Uterus (tissue), 4 donors: ENCODE measurements around the gene APOBEC3G. TPM values are rescaled to one million over a fixed set of nuclear protein-coding genes. Genes with fewer than 3 reads are reported as not detected.
A peak's percentile ranks its signal among the peaks of the same experiment; 100 is the strongest.

Experiments
- DNase-seq, 2 donors: peaks; one replicate each; pipeline ENCODE4 v3.0.0-alpha.2; 2019 to 2020
- H3K27ac ChIP-seq, 2 donors: fragments of 200-600 bp; sonication (generic); 1 replicate in 1 of 2; 2 replicates in 1 of 2; pipeline ENCODE4 v1.5.1; 2016 to 2018
- H3K27me3 ChIP-seq, 2 donors: fragments of 200-600 bp; sonication (generic); one replicate each; pipeline ENCODE4 v1.5.1; 2018 to 2019; ENCODE audit warnings: control low read depth in 1 of 2
- H3K36me3 ChIP-seq, 2 donors: fragments of 200-600 bp; sonication (generic); one replicate each; pipeline ENCODE4 v1.5.1; 2019; ENCODE audit warnings: control low read depth in 1 of 2
- H3K4me1 ChIP-seq, 2 donors: fragments of 200-600 bp; sonication (generic); one replicate each; pipeline ENCODE4 v1.5.1; 2018 to 2019; ENCODE audit warnings: control low read depth in 1 of 2
- H3K4me3 ChIP-seq, 2 donors: fragments of 200-600 bp; sonication (generic); 1 replicate in 1 of 2; 2 replicates in 1 of 2; pipeline ENCODE4 v1.5.1; 2018 to 2019; ENCODE audit warnings: mild to moderate bottlenecking in 1 of 2
- H3K9me3 ChIP-seq, 2 donors: fragments of 200-600 bp; sonication (generic); one replicate each; pipeline ENCODE4 v1.5.1; 2019; ENCODE audit warnings: control low read depth in 1 of 2
- POLR2A ChIP-seq, 2 donors: fragments of 450-650 bp; IDR thresholded peaks; one replicate each; pipeline ENCODE4 v1.6.1; 2016; ENCODE audit warnings: antibody characterized with exemption in 2 of 2, mild to moderate bottlenecking in 1 of 2, moderate library complexity in 1 of 2
- intact Hi-C: fragments of 100-400 bp; cut with DNase I; formaldehyde crosslinking; loops from one replicate; pipeline ENCODE4 v1.15.1; 2023; ENCODE audit warnings: low total_unique reads
- total RNA-seq, 4 donors: library from RNA; depleted of rRNA in 3 of 4; stranded (reverse); fragments of >200 nt in 3 of 4; gene quantifications; one replicate each; pipeline versions ENCODE4 v1.1.0 to v1.2.4, GENCODE V29; 2014 to 2023
- TF ChIP-seq, protein P1 (sequence below), 4 experiments: fragments of 200-600 bp in 2 of 4; fragments of 450-650 bp in 2 of 4; sonication (generic) in 2 of 4; IDR thresholded peaks; one replicate each; pipeline ENCODE4 v1.5.1; 2016 to 2019; ENCODE audit warnings: antibody characterized with exemption in 4 of 4, mild to moderate bottlenecking in 2 of 4, moderate library complexity in 1 of 4
- donor health status: DM: yes; HTN: yes; CAD: no.

The APOBEC3G gene
- total RNA-seq, 4 donors from 2014 or later, result 5.9 to 36.1 (median 21.6) TPM

- no peaks in the 10 kb centered on the region for H3K9me3 ChIP-seq
Measured at GRCh38 chr22:39087881-39088684, 11.0 kb downstream of the APOBEC3G start.

DNA sequence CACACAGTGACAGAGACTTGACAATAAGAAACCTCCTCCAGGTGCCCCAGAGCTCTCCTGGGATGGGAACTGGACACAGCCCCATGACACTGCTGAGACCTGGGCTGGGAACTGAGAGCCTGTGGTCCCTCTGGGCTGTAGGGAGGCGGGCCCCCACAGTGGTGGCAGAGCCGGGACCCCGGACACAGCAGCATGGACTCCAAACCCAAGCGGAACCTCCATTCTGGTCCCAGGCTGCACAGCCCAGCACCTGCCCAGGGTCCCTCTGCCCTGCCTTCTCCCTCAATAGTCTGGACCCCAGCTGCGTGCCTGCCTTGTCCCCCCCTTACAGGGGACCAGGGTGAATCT is 11.6 kb downstream of the APOBEC3G start:
- intact Hi-C loops, result no loop called here
- Histone ChIP-seq H3K9me3 (no peaks in the 10 kb centered on the region), H3K27ac (no peak overlapping the region), H3K36me3 (no peaks in the 10 kb centered on the region), H3K27me3 (no peaks in the 10 kb centered on the region), H3K4me1 (no peaks in the 10 kb centered on the region), H3K4me3 (no peak overlapping the region)
- TF ChIP-seq, protein P1, sequence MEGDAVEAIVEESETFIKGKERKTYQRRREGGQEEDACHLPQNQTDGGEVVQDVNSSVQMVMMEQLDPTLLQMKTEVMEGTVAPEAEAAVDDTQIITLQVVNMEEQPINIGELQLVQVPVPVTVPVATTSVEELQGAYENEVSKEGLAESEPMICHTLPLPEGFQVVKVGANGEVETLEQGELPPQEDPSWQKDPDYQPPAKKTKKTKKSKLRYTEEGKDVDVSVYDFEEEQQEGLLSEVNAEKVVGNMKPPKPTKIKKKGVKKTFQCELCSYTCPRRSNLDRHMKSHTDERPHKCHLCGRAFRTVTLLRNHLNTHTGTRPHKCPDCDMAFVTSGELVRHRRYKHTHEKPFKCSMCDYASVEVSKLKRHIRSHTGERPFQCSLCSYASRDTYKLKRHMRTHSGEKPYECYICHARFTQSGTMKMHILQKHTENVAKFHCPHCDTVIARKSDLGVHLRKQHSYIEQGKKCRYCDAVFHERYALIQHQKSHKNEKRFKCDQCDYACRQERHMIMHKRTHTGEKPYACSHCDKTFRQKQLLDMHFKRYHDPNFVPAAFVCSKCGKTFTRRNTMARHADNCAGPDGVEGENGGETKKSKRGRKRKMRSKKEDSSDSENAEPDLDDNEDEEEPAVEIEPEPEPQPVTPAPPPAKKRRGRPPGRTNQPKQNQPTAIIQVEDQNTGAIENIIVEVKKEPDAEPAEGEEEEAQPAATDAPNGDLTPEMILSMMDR (IDR thresholded peaks at IDR 0.05), result no peak
- no peak for TF ChIP-seq POLR2A (IDR thresholded peaks at IDR 0.05)
- DNase-seq, result no peak

More at GRCh38 chr22:39087881-39088684, 11.0 kb downstream of the APOBEC3G start:
- H3K4me1 ChIP-seq, result no peaks in the 10 kb centered on the region
- H3K36me3 ChIP-seq, result no peaks in the 10 kb centered on the region
- no peak overlapping the region for H3K4me3 ChIP-seq
- intact Hi-C loops, result no loop called here
- H3K27me3 ChIP-seq, result no peaks in the 10 kb centered on the region
- TF ChIP-seq, protein P1 (IDR thresholded peaks at IDR 0.05), result no peak
- TF ChIP-seq POLR2A (IDR thresholded peaks at IDR 0.05), result no peak
- no peak overlapping the region for H3K27ac ChIP-seq
- DNase-seq, result peak in 1 of 2 donors; percentile 34

DNA sequence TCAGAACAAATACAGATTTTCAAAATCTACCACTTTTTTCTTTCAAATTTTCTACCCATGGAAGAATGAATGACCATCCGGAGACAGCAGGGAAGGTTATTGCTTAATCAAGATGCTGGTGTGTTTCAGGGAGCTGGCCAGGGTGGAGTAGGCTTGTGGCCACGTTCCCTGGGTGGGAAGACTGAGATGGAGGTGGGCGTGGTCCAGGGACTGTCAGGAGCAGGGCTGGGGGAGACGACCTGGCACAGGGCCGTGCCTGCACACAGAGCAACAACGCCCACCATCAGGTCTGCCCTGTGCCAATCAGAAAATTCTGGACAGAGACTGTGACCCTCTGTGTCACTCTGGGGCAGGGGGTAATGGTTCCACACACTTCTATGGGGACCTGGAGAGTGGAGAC is 12.9 kb downstream of the APOBEC3G start:
- H3K27ac ChIP-seq, result no peak overlapping the region
- H3K27me3 ChIP-seq, result no peaks in the 10 kb centered on the region
- intact Hi-C loops, result no loop called here
- no peaks in the 10 kb centered on the region for H3K36me3 ChIP-seq
- no peak for TF ChIP-seq POLR2A (IDR thresholded peaks at IDR 0.05)
- TF ChIP-seq, protein P1 (IDR thresholded peaks at IDR 0.05), result no peak
- H3K4me3 ChIP-seq, result no peak overlapping the region
- DNase-seq, result no peak
- H3K4me1 ChIP-seq, result no peaks in the 10 kb centered on the region
- H3K9me3 ChIP-seq, result no peaks in the 10 kb centered on the region

DNA sequence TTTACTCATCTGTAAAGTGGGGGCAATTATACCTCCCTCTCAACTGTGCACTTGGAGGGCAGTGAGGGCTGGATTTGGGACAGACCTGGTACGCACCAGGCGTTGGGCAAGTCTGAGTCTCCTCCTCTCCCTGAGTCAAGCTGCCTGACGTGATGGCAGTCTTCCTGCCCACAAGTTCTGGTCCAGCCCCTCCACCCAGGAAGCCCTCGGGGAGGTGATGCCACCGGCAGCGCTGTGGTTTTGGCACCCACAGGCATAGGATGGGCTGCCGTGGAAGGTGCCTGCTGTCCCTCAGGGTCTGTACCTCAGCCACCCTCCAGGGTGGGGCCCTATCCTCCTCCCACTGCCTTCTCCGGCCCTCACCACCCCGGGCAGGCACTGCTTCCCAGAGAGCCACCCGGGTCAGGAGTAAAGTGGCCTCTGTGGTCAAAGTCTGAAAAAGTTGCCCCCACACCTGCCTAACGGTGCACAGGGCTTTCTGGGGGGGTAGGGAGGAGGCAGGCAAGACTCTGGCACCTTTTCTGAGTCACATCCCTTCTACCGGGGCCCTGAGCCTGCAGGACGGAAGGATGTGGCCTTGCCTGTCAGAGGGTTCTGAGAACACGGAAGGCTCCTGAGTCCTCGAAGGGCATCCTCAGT is 13.5 kb downstream of the APOBEC3G start:
- H3K27ac ChIP-seq, result no peak overlapping the region
- no peak overlapping the region for H3K4me3 ChIP-seq
- TF ChIP-seq POLR2A (IDR thresholded peaks at IDR 0.05), result no peak
- TF ChIP-seq, protein P1 (IDR thresholded peaks at IDR 0.05), result no peak
- no peaks in the 10 kb centered on the region for H3K4me1 ChIP-seq
- no peak for DNase-seq
- H3K36me3 ChIP-seq, result no peaks in the 10 kb centered on the region
- no peaks in the 10 kb centered on the region for H3K27me3 ChIP-seq
- no peaks in the 10 kb centered on the region for H3K9me3 ChIP-seq
- intact Hi-C loops, result no loop called here
